Brain microvascular endothelial cell (primary cell): ENCODE results near the gene OR4D2.

Experiments used
- DNase-seq: peaks from one replicate; pipeline ENCODE4 v3.0.0-alpha.2; 2020
- H3K27ac ChIP-seq: fragments of 250-450 bp; sonication (Bioruptor Pico); 2 replicates; pipeline ENCODE4 v1.5.1; 2020; ENCODE audit warnings: mild to moderate bottlenecking, moderate library complexity
- H3K27me3 ChIP-seq: fragments of 250-450 bp; sonication (Bioruptor Pico); replicated peaks from 2 replicates; pipeline ENCODE4 v1.5.1; 2020; ENCODE audit warnings: mild to moderate bottlenecking
- H3K36me3 ChIP-seq: fragments of 250-450 bp; sonication (Bioruptor Pico); replicated peaks from 2 replicates; pipeline ENCODE4 v1.5.1; 2020; ENCODE audit warnings: mild to moderate bottlenecking
- H3K4me3 ChIP-seq: 2 replicates; pipeline ENCODE4 v1.5.1; 2011; ENCODE audit warnings: low read depth, mild to moderate bottlenecking, control low read depth, low read length, moderate library complexity
- in situ Hi-C: cut with HindIII; loops from 2 replicates; pipeline ENCODE4 v1.10.0; 2017; ENCODE audit warnings: low sequenced_read_pairs, low pct_ligation_motif_present
- TF ChIP-seq, protein P1 (sequence below): IDR thresholded peaks from 2 replicates; pipeline ENCODE4 v1.5.1; 2011; ENCODE audit warnings: low read depth, mild to moderate bottlenecking, moderate library complexity, low read length, control low read depth, inconsistent platforms; ENCODE audit errors: missing control alignments

Gene OR4D2

DNA sequence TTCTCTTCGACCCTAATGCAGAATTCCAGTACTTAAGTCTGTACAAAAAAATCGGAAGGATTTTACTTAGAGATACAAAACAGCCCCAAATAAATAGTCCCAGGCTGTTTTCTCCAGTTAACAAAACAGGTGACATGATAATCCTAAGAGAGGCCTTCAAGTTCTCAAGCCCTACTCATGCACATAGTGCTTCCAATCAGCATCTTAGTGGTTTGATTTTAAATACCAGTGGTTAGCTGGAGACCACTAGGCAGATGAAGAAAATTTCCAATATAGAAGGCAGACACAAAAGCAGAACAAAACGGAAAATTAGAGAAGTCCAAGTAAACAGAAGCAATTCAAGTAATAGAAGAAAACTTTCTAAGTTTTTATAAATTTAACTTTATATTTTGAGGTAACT lies 5.2 kb upstream of the OR4D2 start:
- DNase-seq = no peak
- H3K27me3 ChIP-seq = peaks cover 10% of the 10 kb centered on the region
- H3K27ac ChIP-seq = no peak overlapping the region
- no peak overlapping the region for H3K4me3 ChIP-seq
- in situ Hi-C loops = no loop called here
- H3K36me3 ChIP-seq = no peaks in the 10 kb centered on the region
- TF ChIP-seq, protein P1, sequence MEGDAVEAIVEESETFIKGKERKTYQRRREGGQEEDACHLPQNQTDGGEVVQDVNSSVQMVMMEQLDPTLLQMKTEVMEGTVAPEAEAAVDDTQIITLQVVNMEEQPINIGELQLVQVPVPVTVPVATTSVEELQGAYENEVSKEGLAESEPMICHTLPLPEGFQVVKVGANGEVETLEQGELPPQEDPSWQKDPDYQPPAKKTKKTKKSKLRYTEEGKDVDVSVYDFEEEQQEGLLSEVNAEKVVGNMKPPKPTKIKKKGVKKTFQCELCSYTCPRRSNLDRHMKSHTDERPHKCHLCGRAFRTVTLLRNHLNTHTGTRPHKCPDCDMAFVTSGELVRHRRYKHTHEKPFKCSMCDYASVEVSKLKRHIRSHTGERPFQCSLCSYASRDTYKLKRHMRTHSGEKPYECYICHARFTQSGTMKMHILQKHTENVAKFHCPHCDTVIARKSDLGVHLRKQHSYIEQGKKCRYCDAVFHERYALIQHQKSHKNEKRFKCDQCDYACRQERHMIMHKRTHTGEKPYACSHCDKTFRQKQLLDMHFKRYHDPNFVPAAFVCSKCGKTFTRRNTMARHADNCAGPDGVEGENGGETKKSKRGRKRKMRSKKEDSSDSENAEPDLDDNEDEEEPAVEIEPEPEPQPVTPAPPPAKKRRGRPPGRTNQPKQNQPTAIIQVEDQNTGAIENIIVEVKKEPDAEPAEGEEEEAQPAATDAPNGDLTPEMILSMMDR = no peak

DNA sequence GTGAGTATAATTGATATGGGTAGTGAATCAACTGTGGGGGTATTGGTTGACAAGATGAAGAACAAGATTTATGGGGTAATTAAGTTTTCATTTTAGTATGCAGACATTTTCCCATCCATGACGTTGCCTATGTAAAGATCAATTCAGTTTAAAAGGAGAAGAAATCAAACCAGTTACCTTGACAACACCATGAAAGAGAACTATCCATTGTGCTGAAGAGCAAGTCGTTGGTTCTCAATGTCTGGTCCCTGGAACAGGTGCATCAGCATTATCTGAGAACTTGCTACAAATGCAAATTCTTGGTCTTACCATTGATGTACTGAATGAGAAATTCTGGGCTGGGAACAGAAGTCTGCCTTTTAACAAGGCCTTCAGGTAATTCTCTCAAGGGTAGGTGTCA lies 801 bp upstream of the OR4D2 start:
- in situ Hi-C loops = no loop called here
- TF ChIP-seq, protein P1 = no peak
- no peak overlapping the region for H3K27ac ChIP-seq
- H3K4me3 ChIP-seq = no peak overlapping the region
- no peaks in the 10 kb centered on the region for H3K36me3 ChIP-seq
- H3K27me3 ChIP-seq = no peaks in the 10 kb centered on the region
- DNase-seq = no peak

DNA sequence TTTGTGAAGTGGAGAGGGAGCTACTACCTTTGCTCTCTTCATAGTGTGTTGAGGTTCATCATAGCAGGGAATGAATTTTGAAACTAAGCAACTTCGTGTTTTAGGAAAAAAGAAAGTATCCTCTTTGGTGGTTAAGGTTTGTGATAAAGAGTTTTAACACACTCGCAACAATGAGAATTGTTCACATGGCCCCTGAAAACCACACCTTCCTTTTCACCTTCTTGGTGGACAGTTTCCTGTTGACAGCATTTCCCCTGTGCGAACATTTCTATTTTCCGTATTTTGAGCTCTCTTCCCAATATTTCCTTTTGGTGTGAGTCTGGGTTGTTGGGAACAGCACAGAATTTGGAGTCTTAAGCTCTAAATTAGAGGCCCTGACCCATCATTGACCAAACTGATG lies 3.8 kb downstream of the OR4D2 start:
- Histone ChIP-seq H3K4me3 (no peak overlapping the region), H3K36me3 (no peaks in the 10 kb centered on the region), H3K27ac (no peak overlapping the region), H3K27me3 (no peaks in the 10 kb centered on the region)
- TF ChIP-seq, protein P1 = no peak
- no peak for DNase-seq
- in situ Hi-C loops = no loop called here

DNA sequence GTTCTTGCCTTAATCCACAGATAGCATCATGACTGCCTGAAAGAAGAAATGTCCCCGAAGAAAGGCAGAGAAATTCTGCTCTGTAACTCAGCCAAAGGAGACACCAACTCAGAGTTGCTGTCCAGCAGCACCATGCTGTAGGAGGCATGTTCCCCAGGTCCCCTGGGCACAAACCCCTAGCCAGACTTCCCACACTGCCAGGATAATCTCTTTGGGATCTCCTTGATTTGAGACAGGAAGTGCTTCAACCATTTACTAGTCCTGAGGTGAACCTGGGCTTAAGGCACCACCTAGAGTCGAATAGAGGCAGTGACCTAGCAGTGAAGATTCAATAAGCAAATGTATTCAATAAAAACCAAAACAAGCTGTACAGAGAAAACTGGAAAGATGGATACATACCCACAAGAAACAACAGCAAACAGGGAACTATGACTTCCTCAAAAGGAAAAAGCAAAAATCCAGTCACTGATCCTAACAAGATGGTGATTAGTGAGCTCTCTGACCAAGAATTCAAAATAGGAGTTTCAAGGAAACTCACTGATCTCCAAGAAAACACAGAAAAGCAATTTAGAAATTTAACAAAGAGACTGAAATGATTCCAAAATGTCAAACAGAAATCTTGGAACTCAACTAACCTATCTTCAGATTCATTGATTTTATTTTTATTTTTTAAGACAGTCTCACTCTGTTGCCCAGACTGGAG lies 5.7 kb downstream of the OR4D2 start:
- H3K27me3 ChIP-seq = no peaks in the 10 kb centered on the region
- no peak overlapping the region for H3K27ac ChIP-seq
- in situ Hi-C loops = no loop called here
- H3K4me3 ChIP-seq = no peak overlapping the region
- peak; percentile 12 for DNase-seq
- TF ChIP-seq, protein P1 = peak; percentile 62
- H3K36me3 ChIP-seq = no peaks in the 10 kb centered on the region

DNA sequence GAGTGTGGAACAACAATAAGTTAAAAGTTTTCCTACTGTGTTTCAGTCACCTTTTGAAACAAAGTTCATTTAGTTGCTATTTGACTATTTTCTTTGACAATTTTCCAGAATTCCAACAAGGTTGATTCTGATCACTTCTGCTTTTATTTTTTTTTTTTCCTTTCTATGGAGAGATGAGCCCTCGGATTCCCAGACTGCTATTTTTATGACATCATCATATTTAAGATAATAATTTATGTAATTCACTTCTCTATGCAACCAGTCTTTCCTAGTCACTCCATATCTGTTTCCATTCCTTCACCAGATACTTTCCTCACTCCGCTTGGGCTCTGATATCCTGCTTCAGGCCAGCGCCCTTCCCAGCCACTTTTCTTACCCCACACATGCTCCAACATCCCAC lies 8.1 kb downstream of the OR4D2 start:
- TF ChIP-seq, protein P1 = no peak

DNA sequence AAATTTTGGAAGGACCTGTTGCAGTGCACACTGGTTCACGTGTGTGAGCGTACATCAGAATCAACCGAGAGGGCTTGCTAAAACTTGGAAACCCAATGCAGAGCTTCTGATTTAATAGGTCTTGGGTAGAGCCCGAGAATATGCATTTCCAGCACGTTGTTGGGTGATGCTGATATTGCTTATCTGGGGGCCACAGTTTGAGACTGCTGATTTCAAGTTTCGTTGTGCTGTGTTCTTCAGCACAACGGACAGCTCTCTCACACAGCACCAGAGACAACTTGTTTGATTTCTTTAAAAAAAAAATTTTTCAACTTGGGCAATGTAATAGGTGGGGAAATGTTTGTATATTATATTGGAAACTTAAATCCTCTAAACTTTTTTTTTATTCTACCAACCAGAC lies 9.4 kb downstream of the OR4D2 start:
- H3K27ac ChIP-seq = no peak overlapping the region
- H3K36me3 ChIP-seq = no peaks in the 10 kb centered on the region
- DNase-seq = no peak
- H3K4me3 ChIP-seq = no peak overlapping the region
- in situ Hi-C loops = no loop called here
- TF ChIP-seq, protein P1 = no peak
- H3K27me3 ChIP-seq = no peaks in the 10 kb centered on the region

More for the DNA sequence above, 8.1 kb downstream of the OR4D2 start:
- in situ Hi-C loops = no loop called here
- no peak for DNase-seq
- Histone ChIP-seq H3K4me3 (no peak overlapping the region), H3K27me3 (no peaks in the 10 kb centered on the region), H3K27ac (no peak overlapping the region), H3K36me3 (no peaks in the 10 kb centered on the region)
